ENCODE measurements around the gene TOR1B.

TOR1B gene

DNA sequence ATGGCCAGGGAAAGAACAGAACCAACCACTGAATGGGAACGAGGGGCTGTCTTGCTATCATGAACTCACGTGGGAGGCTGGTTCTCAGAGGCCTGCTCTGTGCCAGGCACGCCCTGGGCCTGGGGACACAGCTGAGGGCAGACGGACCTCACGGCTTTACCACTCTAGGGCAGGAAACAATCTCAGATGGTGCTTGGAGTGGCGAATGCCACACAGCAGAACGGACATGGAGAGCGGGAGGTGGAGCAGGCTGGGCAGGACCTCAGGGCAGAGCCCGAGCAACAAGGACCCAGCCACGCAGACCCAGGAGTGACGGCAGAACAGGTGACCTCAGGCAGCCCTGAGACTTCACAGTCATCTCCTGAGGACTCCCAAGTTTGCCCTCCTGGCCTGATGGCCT is 12.3 kb downstream of the TOR1B start:
- no peak for DNase-seq

DNA sequence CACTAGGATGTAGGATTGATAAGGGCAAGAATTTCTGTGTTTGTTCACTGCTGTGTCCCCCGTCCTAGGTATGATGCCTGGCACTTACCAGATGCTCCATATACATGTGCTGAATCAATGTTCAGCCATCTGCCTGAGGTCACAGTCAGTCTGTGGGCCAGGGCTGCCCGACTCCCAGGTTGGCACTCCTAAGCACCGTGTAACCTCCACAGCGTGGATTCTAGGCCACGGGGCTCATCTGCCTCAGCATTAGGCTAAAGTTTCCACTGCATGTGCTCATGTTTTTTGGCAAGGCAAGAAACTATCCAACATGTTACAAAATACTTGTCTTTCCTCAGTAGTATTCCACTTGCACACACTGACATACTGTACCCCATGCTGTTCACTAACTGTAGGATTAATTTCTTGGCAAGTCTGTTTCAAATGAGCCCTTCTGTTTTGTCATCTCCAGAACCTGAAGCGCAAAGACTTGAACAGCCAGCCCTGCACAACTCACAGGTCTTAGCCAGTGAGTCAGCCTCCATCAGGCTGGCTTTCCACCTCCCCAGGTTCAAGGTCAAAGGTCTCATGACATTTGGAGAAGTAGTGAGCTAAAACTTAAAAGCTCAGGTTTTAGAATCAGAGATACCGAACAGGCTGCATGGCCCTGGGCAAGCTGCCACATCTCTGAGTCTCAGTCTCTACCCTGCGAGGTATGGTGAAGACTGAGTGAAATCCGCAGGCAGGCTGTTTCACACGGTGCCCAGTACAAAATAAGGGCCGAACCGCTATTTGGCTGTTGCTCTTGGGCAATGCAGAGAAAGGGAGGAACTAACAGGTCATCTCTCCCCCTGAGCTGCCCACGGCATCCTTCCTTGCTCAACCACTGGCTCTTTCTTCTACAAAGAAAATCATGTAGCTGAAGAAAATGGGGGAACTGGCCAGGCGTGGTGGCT is 13.8 kb downstream of the TOR1B start:
- no peak for DNase-seq

DNA sequence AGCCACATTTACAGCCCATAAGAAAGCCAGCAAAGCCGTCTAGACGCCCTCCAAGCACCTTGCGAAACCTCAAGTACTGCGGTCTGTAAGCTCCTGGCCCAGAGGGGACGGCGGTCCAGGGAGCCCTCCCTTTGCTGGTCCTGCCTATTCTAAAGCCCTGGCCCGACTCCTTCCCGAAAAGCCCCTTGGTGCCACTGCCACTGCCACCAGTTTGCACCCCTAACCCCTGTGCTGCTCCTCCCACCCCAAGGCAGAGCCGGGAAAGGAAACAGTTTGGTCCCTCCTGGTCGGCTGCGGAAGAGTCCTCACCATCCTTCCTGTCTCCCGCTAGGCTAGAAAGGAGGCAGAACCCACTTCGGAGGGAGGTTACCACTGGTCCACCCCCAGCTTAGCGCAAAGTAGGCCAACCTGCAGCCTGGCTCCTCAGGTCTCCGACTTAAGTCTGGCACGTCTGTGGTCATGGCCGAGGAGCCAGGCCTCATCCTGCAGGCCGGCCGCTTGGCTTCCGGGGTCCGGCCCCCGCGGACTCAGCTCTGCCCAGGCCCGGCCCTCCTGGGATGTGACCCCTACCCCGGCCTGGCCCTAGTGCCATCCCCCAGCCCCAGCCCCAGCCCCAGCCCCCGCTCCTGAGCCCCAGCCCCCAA is 20.0 kb downstream of the TOR1B start:
- no peak for DNase-seq

DNA sequence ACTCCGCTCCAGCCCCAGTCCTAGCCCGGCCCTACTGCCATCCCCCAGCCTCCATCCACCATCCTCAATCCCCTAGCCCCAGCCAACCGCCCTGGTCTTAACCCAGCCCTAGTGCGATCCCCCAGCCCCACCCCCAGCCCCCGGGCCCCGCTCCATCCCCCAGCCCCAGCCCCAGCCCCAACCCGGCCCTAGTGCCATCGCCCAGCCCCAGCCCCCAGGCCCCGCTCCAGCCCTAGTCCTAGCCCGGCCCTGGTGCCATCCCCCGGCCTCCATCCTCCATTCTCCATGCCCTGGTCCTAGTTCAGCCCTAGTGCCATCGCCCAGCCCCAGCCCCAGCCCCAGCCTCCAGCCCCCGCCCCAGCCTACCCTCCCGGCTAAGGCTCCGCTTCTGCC is 20.6 kb downstream of the TOR1B start:
- DNase-seq: no peak

DNA sequence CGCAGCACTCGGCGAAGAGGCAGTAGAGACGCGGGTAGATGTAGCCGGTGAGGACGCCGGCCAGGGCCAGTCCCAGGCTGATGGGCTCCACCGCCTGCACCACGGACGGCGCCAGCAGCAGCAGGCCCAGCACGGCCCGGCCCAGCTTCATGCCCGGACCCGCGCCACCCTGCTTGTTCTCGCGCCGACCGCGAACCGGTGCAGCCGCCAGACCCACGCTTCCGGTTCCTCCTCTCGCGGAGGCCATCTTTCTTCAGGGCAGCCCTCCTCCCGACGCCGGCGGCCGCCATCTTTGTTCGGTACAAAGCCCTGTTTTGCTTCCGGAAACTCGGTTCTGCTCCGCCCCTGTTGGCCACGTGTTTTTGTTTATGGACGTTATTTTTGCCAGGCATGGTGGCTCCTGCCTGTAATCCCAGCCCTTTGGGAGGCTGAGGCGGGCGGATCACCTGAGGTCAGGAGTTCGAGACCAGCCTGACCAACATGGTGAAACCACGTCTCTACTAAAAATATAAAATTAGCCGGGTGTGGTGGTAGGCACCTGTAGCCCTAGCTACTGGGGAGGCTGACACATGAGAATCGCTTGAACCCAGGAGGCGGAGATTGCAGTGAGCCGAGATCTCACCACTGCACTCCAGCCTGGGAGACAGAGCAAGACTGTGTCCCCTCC is 21.1 kb downstream of the TOR1B start, which contains the start of gene TOR1A:
TSS of gene TOR1A (minus strand) at position 202 of the 667 bp plus-strand sequence. CDS start at position 151, 51 bp downstream.
- DNase-seq: peak; percentile 66

DNA sequence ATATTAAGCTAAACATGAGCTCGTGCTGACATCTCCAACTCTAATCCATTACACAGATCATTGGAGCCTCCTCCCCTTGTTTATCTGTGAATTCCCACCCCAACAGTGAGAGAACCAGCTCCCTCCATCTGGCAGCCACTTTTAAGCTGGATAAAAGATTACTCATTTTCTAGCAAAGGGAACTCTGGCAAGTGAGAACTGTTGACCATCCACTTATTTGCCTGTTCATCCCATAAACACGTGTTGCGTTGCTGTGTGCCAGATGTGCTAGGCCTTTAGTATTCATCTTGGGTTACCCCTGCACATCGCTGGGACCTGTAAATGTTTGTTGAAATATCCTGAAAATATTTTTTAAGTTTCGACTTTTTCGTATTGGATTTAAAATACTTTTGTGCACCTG is 23.4 kb downstream of the TOR1B start:
- no peak for DNase-seq

DNA sequence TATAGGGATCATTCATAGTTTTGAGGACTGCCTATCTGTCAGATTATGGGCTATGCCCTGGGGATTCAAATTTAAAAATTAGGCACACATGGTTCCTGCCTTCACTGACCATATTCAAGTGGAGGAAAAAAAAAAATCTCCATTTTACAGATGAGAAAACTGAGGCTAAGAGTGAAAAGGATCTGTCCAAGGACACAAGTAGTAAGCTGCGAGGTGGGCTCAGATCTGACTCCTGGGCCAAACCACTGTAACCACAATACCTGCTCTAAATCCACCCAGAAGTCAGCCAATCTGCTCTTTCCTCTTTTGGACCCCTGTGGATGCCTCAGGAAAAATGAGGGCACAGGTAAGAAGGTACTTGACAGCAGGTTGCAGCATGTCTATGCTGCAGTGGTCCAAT is 23.8 kb downstream of the TOR1B start:
- DNase-seq: no peak

DNA sequence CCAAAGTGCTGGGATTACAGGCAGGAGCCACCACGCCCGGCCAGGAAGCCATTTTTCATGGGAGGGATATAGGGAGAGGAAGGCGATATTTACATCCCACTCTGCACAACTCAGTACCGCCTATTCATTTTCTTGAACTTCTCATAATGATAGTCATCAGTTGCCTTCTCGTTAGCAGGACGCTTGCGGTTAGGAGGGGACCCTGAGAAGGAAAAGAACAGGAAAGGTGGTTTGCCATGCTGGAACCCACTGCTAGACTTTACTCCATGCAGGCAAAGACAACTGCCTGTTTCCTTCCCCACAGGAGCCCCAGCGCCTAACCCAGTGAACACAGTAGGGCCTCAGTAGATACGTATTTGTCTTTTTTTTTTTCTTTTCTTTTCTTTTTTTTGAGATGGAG is 25.1 kb downstream of the TOR1B start:
- DNase-seq: no peak

DNA sequence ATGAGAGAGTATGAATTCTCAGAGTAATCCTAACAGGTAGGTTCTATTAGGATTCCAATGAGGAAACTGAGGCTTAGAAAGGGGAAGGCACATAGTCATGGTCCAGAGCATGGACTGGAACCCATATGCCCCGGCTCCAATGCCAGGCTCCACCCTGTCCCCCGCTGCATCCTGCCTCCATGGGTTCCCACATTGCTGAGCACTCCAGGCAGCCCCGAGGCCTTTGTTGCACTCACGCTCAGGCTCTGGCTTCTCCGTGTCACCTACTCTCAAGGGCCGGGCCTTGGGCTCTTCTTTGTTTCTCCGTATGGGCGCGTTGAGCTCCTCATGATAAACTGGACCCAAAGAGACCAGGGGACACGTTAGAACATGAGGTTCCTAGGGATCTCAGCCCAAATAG is 26.0 kb downstream of the TOR1B start:
- DNase-seq: no peak

DNA sequence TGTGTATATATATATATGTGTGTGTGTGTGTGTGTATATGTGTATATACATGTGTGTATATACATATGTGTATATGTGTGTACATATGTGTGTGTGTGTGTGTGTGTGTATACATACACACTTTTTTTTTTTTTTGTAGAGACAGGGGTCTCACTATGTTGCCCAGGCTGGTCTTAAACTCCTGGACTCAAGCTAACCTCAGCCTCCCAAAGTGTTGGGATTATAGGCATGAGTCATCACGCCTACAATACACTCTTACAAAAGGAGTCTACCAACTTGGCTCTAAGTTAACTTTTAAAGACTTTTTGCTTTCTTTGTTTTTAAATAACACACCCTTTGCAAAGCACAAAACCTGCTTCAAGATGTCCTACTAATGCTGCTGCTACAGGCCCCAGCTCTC is 30.0 kb downstream of the TOR1B start:
- no peak for DNase-seq

DNA sequence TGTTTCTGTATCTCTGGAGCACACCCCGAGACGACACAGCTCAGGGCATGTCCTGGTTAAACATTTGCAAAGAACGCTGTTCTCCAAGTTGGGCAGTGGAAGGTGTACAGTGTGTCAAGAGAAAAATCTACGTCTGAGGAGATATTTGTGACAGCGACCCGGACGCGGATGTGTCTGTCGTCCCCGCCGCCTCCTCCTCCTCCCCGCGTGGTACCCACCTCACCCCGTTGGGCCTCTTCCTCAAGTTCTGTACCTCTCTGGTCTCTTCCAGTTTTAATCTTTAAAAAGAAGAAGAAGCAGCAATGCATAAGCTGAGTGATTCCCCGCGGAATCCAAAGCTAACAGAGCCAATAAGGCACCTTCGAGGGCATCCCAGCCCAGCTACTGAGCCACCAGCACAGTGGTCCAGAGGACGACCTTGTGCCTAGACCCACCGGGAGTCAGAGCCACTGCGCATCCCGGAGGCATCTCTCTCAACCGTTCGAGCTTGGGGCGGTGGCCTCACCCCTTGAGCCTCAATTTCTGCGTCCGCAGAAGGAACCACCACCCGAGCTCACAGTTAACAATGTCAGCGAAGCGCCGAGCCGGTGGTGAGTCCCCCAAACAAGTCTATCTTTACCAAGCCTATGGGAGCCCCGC is 31.6 kb downstream of the TOR1B start:
- DNase-seq: no peak

DNA sequence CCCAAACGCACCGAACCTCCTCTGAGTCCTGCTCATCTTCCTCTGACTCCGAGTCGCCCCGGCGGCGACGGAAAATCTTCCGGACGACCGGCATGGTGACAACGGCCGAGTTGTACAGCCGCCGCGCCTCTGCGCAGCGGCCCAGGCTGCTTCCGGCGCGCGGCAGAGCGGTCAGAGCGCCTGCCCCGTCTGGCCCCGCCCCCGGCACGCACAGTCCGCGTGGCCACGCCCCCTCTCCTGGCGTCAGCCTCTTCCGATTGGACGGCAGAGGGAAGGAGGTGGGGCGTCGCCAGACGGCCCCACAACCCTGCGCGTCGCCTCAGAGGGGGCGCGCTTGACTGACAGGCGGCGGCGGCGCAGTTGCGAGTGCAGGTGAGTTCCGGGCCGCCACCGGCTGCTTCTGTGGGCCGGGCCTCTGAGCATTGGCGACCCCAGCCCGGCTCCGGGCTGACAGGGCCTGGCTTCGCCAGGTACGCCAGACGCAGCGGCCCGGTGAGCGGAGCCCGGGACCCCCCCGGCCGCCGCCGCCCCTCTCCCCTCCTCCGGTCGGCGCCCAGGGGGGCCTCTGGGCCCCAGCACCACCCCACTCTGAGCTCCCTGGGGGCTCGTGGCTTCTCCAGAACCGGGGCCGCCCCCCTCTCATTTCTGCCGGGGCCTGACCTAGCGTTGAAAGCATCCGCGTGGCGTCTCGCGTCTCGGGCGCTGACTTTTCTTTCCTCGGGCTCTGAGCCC is 32.3 kb downstream of the TOR1B start, which contains the start of the genes C9orf78 and USP20:
TSS of gene C9orf78 (minus strand) at position 148 of the 732 bp plus-strand sequence. CDS start at position 94, 54 bp downstream.
TSS of gene USP20 (plus strand) at position 331 of the 732 bp plus-strand sequence. CDS start 17,098 bp downstream, outside the sequence.
- peak; percentile 75 for DNase-seq

DNA sequence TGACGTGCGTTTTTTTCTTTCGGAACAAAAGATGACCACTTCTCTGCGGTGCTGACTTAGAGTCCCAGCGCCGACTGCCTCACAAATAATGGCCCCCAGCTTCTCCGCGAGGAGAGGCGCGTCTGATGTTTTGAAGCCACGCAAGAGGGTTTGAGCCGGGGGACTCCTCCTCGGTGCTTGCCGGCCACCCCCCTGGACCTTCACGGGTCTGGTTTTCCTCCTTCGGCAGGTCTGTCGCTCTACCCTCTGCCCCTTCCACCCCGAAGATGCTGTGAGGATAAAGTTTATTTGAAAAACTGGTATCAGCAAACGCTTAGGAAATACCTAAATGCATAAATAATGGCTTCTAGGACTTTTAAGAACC is 32.9 kb downstream of the TOR1B start:
- no peak for DNase-seq

DNA sequence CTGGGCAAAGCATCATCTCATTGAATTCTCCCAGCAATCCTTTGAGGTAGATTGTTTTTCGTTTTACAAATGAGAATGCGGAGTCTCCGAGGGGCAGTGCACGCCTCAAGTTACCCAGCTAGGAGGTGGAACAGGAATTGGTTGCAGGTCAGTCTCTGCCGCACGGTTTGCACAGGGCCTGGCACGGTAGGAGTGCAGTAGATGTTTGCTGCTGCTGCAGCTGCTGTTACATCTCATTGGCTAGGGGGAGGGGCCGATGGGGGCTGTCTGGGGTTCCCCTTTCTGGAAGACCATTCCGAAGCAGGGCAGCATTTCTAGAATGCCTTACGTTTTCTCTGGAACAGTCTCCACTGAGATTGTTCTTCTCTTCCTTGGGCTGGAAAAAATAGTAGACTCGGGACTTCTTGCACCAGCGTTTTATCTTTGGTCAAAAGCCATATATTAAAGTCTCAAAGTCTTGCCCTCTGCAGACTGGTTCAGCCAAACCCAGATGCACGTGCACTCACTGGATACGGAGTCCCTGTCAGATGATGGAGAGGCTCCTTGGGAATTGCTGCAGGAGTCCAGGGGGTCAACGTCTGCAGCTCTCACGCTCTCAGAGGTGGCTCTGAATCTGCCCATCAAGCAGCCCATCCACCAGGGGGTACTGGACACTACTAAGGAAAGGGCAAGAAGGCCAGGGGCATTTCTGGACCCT is 33.5 kb downstream of the TOR1B start:
- DNase-seq: no peak

DNA sequence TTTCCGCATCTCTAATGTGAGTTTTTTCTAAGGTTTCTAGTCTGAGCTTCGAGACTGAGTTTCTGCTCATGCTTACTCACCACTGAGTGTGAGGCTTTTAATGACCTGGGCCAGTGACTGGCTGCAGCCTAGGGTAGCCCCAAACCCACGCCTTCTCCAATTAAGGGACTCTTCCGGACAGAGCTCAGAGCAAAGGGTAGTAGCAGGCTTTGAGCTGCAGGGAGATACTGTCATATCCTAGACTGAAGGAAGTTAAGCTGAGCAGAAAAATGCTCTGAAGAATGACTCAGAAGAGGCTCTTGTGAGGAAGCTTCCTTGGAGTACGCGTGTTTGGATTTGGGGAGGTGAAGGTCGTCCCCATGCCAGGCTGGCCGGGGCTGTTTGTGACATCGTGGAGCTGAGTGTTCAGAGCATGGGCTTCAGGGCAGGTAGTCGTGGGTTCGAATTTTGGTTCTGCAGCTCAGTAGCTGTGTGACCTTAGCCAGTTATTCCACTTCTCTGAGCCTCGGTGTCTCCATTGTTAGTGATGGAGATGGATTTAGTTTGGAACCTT is 35.8 kb downstream of the TOR1B start:
- DNase-seq: no peak

DNA sequence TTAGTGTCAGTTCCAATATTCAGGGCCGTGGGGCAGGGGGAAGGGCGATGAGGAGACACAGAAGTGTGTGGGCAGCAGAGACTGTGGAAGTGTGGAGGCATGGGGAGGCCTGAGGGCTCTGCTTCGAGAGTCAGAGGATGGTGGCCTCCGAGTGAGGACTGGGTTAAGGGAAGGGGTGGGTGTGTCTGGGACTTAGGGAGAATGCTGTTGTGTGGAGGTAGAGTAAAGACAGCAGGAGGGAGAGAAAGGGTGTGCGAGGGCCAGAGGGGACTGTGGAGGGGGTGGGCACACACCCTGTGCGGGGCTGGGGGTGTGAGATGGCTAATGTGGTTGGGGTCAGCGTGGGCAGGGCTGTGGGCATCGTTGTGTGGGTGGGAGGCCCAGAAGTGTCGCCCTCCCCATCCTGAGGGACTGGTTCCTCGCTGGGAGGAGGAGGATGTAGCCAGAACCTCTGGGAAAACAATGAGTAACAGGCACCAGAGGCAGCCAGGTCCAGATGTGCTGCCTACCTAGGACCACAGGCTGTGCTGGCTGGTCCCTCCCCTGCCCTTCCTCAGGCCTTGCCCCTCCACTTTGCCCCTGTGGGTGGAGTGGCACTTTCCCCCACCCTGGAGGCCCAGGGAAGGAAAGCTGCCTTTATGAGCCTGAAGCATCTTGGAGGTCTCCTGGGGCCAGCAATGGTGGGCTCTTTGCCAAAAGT is 36.5 kb downstream of the TOR1B start:
- no peak for DNase-seq

DNA sequence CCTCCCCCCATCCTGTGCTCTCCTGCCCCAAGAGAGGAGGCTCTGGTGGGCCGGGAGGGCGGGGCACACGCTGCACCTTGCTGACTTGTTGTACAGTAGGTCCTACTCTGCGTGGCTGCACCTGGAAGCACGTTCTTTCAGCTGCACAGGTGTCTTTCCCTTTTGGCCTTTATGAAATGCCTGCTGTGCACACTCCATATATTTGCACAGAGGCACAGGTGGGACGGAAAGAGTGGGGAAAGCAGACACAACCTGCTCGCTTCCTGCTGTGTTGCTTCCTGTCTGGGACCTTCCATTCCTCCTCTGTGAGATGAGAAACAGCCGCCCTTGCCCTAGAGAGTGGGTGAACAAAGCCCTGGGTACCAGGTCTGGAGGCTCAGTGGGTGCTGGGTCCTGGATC is 37.0 kb downstream of the TOR1B start:
- no peak for DNase-seq

DNA sequence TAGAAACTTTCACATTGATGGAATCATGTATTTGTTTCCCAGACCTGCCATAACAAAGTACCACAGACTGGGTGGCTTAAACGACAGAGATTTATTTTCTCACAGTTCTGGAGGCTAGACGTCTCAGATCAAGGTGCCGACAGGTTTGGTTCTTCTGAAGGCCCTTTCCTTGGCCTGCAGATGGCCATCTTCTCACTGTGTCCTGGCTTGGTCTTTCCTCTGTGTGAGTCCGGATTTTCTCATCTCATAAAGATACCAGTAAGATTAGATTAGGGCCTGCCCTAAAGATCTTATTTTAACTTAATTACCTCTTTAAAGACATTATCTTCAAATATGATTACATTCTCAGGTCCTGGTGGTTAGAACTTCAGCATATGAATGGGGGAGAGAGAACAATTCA is 38.1 kb downstream of the TOR1B start:
- DNase-seq: no peak

DNA sequence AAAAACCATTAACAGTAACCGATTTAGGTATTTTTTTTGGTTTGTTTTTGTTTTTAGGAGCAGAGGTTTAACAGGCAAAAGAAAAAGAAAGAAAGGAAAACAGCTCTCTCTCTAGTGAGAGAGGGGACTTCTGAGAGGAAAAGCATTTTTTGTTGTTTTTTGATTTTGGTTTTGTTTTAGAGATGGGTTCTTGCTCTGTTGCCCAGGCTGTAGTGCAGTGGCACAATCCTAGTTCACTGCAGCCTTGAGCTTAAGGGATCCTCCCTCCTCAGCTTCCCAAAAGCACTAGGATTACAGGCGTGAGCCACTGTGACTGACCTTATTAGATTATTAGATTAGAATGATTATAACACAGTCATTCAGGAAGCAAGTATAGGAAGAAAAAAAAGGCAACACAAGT is 42.4 kb downstream of the TOR1B start:
- no peak for DNase-seq

DNA sequence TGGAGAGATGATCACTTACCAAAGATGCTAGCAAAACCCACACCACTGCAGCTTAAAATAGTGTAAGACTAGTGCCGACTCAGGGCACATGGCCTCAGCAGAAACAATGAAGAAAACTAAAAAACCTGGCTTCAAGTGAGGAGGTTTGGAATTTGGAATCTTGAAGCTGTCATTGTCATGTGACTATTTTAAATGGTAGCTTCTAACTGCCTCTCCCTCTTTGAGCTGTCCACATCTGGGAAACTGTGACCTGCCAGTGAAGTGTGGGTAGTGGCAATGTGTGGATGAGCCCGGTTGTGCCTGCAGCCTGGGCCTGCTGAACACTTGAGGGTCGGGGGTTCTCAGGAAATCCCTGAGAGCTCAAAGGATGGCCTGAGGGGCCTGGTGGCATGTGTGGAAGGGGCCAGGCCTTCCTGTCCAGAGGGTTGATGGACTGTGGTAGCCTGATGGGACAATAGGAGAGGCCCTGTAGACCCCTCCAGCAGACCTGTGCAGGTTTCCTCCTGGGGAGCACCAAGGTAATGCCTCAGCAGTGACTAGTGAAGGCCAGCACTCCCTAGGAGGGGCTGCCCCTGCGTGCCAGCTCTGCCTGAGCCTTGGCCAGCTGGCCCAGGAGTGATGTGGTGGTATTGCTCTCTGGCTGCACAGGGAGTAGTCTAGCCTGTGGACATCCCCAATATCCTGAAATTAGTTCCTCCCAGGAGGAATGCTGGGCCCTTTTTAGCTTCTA is 45.9 kb downstream of the TOR1B start:
- no peak for DNase-seq
